Keratinocyte (primary cell): ENCODE measurements around the gene ZRANB1. TPM values are rescaled to one million over a fixed set of nuclear protein-coding genes. Genes with fewer than 3 reads are reported as not detected.

Experiments
- DNase-seq: peaks from one replicate; pipeline ENCODE4 v3.0.0-alpha.2; 2011; ENCODE audit warnings: low read depth, missing footprints, low spot score
- FAIRE-seq: peaks from 2 replicates; lab custom pipeline; 2011; peaks lifted over from hg19 to GRCh38; lab: Jason Lieb, UNC
- H2AFZ ChIP-seq: 2 replicates; pipeline ENCODE4 v1.6.0; 2012; ENCODE audit warnings: low read length, control low read depth, inconsistent platforms; ENCODE audit not compliant: control insufficient read depth
- H3K27ac ChIP-seq: 2 replicates; pipeline ENCODE4 v1.5.1; 2011; ENCODE audit warnings: low read length; ENCODE audit not compliant: control insufficient read depth, insufficient read depth
- H3K27me3 ChIP-seq: 3 replicates; pipeline ENCODE4 v1.6.0; 2011; ENCODE audit warnings: low read length; ENCODE audit not compliant: control insufficient read depth, insufficient read depth; ENCODE audit errors: extremely low read depth
- H3K36me3 ChIP-seq, 2 experiments: 2 replicates in 1 of 2; 3 replicates in 1 of 2; pipeline ENCODE4 v1.5.1; 2011; ENCODE audit warnings: low read length in 2 of 2, mild to moderate bottlenecking in 1 of 2; ENCODE audit not compliant: control insufficient read depth in 2 of 2, insufficient read depth in 2 of 2; ENCODE audit errors: extremely low read depth in 1 of 2
- H3K4me1 ChIP-seq: 3 replicates; pipeline ENCODE4 v1.5.1; 2011; ENCODE audit warnings: low read length; ENCODE audit not compliant: control insufficient read depth, insufficient read depth; ENCODE audit errors: extremely low read depth
- H3K4me2 ChIP-seq: 3 replicates; pipeline ENCODE4 v1.6.0; 2011; ENCODE audit warnings: low read depth, low read length; ENCODE audit not compliant: control insufficient read depth, insufficient read depth; ENCODE audit errors: extremely low read depth
- H3K4me3 ChIP-seq, 3 experiments: fragments of 200-600 bp in 1 of 3; sonication (generic) in 1 of 3; 2 replicates in 2 of 3; 3 replicates in 1 of 3; pipeline ENCODE4 v1.5.1; 2011 to 2016; ENCODE audit warnings: low read length in 3 of 3, mild to moderate bottlenecking in 3 of 3, control low read depth in 2 of 3, inconsistent platforms in 1 of 3, low read depth in 1 of 3, mixed read lengths in 1 of 3, mixed run types in 1 of 3, moderate library complexity in 1 of 3; ENCODE audit not compliant: control insufficient read depth in 2 of 3, insufficient read depth in 2 of 3; ENCODE audit errors: extremely low read depth in 1 of 3
- H3K79me2 ChIP-seq: 2 replicates; pipeline ENCODE4 v1.6.0; 2012; ENCODE audit warnings: low read length; ENCODE audit not compliant: control insufficient read depth, insufficient read depth
- H3K9ac ChIP-seq: 3 replicates; pipeline ENCODE4 v1.6.0; 2011; ENCODE audit warnings: low read length; ENCODE audit not compliant: control insufficient read depth, insufficient read depth; ENCODE audit errors: extremely low read depth
- H3K9me1 ChIP-seq: 3 replicates; pipeline ENCODE4 v1.6.0; 2011; ENCODE audit warnings: low read length; ENCODE audit not compliant: control insufficient read depth, insufficient read depth; ENCODE audit errors: extremely low read depth
- H3K9me3 ChIP-seq: 2 replicates; pipeline ENCODE4 v1.5.1; 2012; ENCODE audit warnings: low read depth, low read length; ENCODE audit not compliant: control insufficient read depth
- H4K20me1 ChIP-seq: 3 replicates; pipeline ENCODE4 v1.6.0; 2011; ENCODE audit warnings: low read length; ENCODE audit not compliant: control insufficient read depth, insufficient read depth; ENCODE audit errors: extremely low read depth
- EZH2 ChIP-seq: IDR thresholded peaks from one replicate; pipeline ENCODE4 v1.6.1; 2012; ENCODE audit warnings: inconsistent platforms, mild to moderate bottlenecking, low read length, moderate library complexity
- dilution Hi-C: fragments of 300-500 bp; cut with MboI; formaldehyde crosslinking; loops from one replicate; pipeline ENCODE4 v1.7.0; 2020; ENCODE audit warnings: low sequenced_read_pairs; ENCODE audit not compliant: extremely low pct_ligation_motif_present
- polyA plus RNA-seq, 5 experiments: library from polyadenylated mRNA; depleted of rRNA in 3 of 5; stranded (reverse) in 3 of 5; stranded (forward) in 1 of 5; unstranded in 1 of 5; fragments of >200 nt; gene quantifications; 1 replicate in 1 of 5; 2 replicates in 3 of 5; 3 replicates in 1 of 5; pipeline versions ENCODE4 v1.2.1 to v1.2.3, GENCODE V29; 2011 to 2012; ENCODE audit warnings: missing spikeins in 2 of 5, low read depth in 1 of 5, low replicate concordance in 1 of 5
- TF ChIP-seq, protein P1 (sequence below), 3 experiments: IDR thresholded peaks in 1 of 3; conservative IDR thresholded peaks in 1 of 3; optimal IDR thresholded peaks in 1 of 3; 2 replicates in 2 of 3; 3 replicates in 1 of 3; pipeline versions ENCODE3 to v1.5.1; 2011; ENCODE audit warnings: low read length in 3 of 3, mild to moderate bottlenecking in 3 of 3, moderate library complexity in 2 of 3, control low read depth in 1 of 3, inconsistent platforms in 1 of 3; ENCODE audit not compliant: insufficient read depth in 2 of 3; ENCODE audit errors: extremely low read depth in 1 of 3

The ZRANB1 gene
- polyA plus RNA-seq, 1 donor (not counting 4 experiments of a cell fraction or from before 2014, with no cell fraction given): 9.3 TPM

GRCh38 chr10:124997771-124998623 lies 56.1 kb downstream of the ZRANB1 start:
- Histone ChIP-seq H3K27me3 (no peaks in the 10 kb centered on the region), H3K4me3 (no peak overlapping the region), H4K20me1 (no peaks in the 10 kb centered on the region), H3K27ac (no peak overlapping the region), H3K79me2 (peaks cover 2% of the 10 kb centered on the region), H3K9me3 (no peaks in the 10 kb centered on the region), H3K36me3 (peaks cover 52 to 60% of the 10 kb centered on the region in 2 experiments), H3K4me2 (no peak overlapping the region), H3K9ac (no peak overlapping the region), H3K9me1 (no peaks in the 10 kb centered on the region), H3K4me1 (peaks cover 4% of the 10 kb centered on the region), H2AFZ (no peak overlapping the region)
- dilution Hi-C loops: no loop called here
- DNase-seq (no peak), FAIRE-seq (no peak)
- TF ChIP-seq EZH2: no peak
- TF ChIP-seq, protein P1, sequence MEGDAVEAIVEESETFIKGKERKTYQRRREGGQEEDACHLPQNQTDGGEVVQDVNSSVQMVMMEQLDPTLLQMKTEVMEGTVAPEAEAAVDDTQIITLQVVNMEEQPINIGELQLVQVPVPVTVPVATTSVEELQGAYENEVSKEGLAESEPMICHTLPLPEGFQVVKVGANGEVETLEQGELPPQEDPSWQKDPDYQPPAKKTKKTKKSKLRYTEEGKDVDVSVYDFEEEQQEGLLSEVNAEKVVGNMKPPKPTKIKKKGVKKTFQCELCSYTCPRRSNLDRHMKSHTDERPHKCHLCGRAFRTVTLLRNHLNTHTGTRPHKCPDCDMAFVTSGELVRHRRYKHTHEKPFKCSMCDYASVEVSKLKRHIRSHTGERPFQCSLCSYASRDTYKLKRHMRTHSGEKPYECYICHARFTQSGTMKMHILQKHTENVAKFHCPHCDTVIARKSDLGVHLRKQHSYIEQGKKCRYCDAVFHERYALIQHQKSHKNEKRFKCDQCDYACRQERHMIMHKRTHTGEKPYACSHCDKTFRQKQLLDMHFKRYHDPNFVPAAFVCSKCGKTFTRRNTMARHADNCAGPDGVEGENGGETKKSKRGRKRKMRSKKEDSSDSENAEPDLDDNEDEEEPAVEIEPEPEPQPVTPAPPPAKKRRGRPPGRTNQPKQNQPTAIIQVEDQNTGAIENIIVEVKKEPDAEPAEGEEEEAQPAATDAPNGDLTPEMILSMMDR (optimal IDR thresholded peaks at IDR 0.05 in 1 of 3, IDR thresholded peaks at IDR 0.05 in 1 of 3, conservative IDR thresholded peaks at IDR 0.05 in 1 of 3; ENCODE audit: extremely low read depth in 1 of 3, insufficient read depth in 2 of 3, low read length in 3 of 3): no peak

- Histone ChIP-seq H3K9me1 (no peaks in the 10 kb centered on the region), H3K9ac (no peak overlapping the region), H4K20me1 (peaks cover 3% of the 10 kb centered on the region), H3K79me2 (peaks cover 6% of the 10 kb centered on the region), H3K9me3 (no peaks in the 10 kb centered on the region), H3K4me3 (no peak overlapping the region), H3K4me2 (no peak overlapping the region), H3K27me3 (no peaks in the 10 kb centered on the region), H3K4me1 (peaks cover 4% of the 10 kb centered on the region), H3K27ac (no peak overlapping the region), H3K36me3 (peaks cover 48 to 59% of the 10 kb centered on the region in 2 experiments), H2AFZ (no peak overlapping the region)
- DNase-seq (no peak), FAIRE-seq (no peak)
- dilution Hi-C loops: no loop called here
- no peak for TF ChIP-seq EZH2
- TF ChIP-seq, protein P1 (optimal IDR thresholded peaks at IDR 0.05 in 1 of 3, IDR thresholded peaks at IDR 0.05 in 1 of 3, conservative IDR thresholded peaks at IDR 0.05 in 1 of 3; ENCODE audit: extremely low read depth in 1 of 3, insufficient read depth in 2 of 3, low read length in 3 of 3): no peak
These were observed 56.8 kb downstream of the ZRANB1 start for GRCh38 chr10:124998624-124999291.
